NCI-H1694 treated with DMSO at 0.1 percent for 48 hours (cell line): ENCODE results near the gene NBAS.
"Not testable (repeated sequence)": the region's sequence is repeated elsewhere in the genome, so short reads cannot be mapped to it uniquely, and the experiment has no call there.

Experiments
- DNase-seq: peaks from one replicate; lab custom pipeline; 2025; lab: John Stamatoyannopoulos, UW

NBAS gene

DNA sequence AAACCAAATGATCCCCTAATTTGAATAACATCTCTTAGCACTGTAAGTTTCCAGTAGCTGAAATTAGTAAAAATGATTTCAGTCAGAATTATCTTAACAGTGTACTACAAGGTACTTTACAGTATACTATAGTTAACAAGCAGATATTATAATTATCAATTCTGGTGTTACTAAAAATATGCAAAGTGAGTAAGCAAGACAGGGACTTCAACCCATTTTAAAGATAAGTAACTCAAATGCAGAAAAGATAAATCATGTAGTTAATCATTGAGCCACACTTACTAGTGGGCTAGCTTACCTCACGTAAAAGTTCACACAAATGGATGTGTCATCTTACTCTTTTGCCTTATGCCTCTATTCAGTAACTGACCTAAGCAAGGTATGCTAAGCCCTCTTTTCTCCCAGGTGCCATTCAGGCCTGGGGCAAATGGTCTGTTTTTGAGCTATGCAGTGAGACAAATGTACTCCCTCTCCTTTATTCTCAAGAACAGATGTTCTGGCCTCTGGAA, 101.0 kb downstream of the NBAS start:
- DNase-seq = no peak

DNA sequence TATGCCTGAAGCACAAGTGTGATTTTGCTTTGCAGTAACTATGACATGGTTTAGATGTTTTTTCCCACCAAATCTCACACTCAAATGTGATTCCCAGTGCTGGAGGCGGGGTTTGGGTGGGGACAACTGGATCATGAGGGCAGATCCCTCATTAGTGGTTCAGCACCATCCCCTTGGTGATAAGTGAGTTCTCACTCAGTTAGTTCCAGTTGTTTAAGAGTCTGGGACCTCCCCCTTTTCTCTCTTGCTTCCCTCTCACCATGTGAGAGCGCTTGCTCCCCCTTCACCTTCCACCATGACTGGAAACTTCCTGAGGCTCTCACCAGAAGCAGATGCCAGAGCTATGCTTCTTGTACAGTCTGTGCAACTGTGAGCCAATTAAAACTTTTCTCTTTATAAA, 102.9 kb downstream of the NBAS start:
- DNase-seq = no peak

DNA sequence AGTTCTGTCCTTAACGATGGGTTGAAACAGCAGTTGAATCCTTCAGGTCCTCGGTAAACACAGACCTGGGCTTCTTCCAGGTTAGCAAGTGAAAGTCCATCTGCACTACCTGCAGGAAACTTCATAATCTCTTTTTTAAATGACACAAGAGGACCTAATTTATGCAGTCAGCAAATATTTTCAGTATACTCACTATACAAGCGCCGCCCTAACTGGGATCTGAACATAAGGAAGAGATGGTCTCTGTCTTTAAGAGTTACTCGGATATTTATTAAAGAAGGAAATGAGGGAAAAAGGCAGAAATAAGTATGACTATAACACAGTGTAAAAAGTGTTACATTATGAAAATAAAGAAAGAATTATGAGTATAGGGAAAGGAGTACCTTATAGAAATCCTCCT, 103.3 kb downstream of the NBAS start:
- DNase-seq = no peak

DNA sequence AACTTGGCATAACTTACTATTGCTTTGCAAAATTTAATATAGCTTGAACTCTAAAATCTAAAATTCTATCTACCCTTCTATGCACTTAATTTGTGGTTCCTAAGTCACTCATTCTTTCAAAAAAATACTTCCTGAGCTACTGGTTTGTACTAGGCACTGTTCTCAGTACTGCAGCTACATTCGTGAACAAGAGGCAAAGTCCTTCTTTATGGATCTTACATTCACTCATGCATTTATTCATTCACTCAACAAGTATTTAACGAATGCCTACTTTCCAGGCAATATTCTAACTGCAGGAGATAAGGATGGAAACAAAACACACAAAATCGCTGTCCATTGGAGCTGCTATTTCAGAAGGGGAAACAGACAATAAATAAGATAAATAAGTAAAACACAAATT, 104.8 kb downstream of the NBAS start:
- no peak for DNase-seq

DNA sequence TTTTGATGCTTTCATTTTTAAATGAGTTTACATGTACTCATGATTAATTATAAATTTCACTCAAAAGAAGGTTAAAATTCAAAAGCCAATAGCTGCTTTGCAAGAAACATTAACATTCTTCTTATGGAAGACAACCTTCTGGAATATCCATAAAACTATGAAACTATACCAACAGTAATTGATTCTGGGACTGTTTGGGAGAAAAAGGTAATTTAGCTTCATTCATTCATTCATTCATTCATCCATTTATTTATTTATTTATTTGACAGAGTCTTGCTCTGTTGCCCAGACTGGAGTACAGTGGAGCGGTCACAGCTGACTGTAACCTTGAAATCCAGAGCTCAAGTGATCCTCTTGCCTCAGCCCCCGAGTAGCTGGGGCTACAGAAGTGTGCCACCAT, 110.3 kb downstream of the NBAS start:
- no peak for DNase-seq

DNA sequence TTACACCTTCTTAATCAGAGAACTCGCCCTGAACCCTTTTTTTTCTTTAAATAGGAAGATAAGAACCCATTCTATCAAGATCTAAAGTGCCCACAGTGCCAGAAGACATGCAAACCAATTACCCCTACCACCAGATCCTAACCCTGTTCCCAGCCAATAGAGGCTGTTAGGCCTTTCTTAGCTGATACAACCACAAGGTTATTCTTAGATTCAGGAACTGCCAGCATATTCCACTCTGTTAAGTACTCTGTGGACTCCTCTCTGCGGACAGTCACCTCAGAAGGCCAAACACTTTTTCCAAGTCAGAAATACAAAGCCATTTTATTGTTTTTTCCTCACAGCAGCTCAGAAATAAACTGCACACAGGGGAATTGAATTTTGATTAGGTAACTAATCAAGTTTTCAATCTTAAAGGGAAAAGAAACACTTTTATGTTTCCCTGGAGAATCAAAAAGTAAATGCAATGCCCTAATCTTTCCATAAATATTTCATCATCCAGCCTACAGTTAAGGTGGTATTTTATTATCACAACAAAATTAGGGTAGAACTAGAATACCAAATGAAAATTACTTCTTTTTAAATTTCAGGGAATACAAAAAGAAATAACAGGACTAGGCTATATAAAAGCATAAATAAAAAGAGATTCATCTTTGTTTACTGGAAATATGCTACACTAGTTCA, 111.4 kb downstream of the NBAS start:
- no peak for DNase-seq

DNA sequence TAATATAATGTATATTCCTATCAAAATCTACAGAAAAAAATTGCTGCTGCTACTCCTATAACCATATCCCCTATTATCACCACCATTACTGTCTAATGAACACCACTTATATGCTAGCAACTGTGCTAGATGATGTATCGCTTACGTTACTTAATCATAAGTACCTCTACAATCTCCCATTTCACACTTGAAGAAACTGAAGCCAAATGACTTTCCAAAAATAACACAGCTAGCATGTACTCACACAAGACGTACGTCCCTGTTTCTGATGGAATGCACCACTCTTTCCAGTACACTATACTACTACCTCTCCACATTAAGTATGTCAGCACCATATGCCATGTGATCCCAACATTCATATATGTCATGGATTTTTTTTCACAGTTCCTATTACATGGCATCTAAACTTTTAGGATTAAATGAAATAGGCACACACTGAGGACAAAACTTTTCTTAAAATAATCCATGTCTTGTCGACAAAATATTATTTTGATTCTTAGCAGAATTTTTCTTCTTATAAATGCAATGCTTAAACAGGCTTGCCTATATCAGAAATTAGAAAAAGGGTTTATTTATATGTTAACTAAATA, 112.8 kb downstream of the NBAS start:
- DNase-seq = no peak

DNA sequence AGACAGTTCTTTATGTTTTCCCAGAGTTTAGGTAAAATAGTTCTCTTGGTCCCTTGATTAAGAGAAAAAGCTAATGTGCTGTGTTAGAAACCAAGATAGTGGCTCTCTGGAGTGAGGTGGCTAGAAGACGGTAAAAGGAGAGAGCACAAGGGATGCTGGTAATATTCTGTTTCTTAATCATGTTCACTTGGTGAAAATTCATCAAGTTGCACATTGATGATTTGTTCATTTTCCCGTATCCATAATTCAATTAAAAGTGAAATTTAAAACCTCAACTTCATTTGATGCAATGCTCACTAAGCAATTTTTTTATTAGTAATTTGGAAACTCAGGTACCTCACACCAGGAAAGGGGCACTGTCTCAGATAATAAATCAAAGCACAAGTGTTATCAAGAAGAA, 113.8 kb downstream of the NBAS start:
- DNase-seq = no peak

DNA sequence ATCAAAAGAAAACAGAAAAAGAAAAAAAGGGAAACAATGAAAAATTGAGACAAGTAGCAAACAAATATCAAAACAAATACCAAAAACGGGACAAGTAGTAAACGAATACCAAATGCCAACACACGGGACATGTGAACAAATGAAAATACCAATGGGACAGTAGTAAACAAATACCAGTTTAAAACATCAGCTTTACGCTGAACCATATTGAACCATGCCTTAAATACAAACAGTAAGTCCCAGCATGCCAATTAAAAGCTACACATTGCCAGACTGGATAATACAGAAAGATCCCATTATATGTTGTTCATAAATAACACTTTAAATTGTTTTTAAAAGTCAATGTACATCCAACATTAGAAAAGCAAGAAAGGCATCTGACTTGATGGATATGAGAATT, 114.2 kb downstream of the NBAS start:
- DNase-seq = no peak

DNA sequence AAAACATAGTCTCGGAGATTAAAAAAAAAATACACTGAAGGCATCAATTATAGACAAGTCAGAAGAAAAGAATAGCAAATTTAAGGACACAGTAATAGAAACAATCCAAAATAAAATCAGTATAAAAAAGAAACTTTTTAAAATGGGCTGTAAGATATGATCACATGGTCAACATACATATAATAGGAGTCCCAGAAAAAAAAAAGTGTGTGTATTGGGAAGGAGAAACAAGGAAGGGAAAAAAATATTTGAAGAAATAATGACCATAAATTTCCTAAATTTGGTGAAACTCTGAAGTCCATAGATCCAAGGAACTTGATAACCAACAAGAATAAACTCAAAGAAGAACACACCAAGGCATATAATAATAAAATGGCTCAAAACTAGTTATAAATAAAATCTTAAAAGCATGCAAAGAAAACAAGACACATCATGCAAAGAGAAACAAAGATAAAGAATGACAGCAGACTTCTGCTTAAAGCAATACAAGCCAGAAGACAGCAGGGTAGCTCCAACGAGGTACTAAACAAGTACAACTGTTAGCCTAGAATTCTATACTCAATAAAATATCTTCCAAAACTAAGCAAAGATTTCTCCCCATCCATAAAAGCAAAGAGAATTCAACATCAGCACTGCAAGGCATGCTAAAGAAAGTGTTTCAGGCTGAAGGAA, 115.1 kb downstream of the NBAS start:
- no peak for DNase-seq

DNA sequence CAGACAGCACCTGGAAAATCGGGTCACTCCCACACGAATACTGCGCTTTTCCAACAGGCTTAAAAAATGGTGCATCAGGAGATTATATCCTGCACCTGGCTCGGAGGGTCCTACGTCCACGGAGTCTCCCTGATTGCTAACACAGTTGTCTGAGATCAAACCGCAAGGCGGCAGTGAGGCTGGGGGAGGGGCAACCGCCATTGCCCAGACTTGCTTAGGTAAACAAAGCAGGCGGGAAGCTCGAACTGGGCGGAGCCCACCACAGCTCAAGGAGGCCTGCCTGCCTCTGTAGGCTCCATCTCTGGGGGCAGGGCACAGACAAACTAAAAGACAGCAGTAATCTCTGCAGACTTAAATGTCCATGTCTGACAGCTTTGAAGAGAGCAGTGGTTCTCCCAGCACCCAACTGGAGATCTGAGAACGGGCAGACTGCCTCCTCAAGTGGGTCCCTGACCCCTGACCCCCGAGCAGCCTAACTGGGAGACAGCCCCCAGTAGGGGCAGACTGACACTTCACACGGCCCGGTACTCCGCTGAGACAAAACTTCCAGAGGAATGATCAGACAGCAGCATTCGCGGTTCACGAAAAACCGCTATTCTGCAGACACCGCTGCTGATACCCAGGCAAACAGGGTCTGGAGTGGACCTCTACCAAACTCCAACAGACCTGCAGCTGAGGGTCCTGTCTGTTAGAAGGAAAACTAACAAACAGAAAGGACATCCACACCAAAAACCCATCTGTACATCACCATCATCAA, 121.2 kb downstream of the NBAS start:
- DNase-seq = not testable (repeated sequence)

DNA sequence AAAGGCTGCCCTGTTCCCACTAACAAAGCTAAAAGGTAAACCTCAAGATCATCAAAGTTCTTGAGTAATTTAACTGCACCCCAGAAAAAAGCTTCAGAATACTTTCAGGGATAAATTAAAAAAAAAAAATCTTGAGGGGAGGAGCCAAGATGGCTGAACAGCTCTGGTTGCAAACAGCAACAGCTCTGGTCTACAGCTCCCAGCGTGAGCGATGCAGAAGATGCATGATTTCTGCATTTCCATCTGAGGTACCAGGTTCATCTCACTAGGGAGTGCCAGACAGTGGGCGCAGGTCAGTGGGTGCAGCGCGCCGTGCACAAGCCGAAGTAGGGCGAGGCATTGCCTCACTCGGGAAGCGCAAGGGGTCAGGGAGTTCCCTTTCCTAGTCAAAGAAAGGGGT, 121.8 kb downstream of the NBAS start:
- not testable (repeated sequence) for DNase-seq

DNA sequence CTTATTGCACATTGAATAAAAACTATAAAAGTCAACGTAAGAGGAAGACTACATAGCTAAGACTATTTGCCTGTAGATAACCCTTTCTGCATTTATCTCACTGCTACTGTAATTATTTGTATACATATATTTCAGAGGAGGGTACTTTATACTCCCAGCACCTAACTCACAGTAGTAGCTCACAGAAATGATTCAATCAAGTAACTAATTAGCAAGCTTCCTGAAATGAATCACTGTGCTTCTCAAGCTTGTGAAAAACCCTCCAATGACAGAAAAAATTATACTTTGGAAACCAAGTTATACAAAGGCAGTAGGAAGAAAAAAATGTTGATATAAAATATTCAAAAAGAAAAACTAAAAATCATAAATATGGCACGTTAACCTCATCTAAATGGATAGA, 124.9 kb downstream of the NBAS start:
- no peak for DNase-seq

DNA sequence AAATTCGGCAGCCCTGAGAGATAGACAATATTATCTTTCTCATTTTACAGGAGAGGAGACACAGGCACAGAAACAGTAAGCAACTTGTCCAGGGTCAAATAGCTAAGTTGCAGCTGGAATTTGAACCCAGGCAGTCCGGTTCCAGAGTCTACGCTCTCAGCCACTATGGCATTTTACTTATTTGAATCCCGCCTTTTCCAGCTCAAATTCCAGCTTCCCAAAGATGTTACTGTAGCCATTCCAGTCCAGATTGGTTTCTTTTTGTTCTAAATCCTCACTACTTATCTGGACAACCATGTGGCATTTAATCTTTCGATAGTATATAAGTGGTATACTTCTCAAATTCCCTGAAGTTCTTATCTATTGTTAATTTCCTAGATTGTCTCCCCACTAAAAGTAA, 125.7 kb downstream of the NBAS start:
- no peak for DNase-seq

DNA sequence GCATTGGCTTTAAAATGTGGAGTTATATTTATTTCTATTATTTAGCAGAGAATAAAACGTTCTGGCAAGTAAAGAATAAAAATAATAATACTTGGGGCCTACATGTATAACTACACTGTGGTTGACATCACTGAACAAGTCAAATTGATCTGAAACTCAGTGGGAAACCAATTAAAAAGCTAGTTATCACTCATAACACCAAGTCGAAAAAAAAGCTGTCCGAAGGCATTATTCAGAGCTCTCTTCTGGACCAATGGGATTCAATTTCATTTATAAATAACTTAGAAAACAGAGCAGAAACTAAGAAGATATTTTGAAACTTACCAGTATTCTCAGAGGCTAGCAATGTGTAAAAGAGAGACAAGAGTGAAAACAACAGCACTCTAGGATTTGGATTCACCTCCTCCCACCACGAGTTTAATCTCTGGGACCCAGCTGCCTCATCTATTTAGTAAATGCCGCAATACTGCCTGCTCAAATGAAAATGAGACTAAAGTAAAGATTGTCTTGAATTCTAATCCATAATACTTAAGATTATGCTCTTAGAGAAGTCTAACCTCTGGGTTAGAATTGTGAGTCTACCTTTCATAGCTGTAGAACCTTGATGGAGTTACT, 128.4 kb downstream of the NBAS start:
- DNase-seq = no peak

DNA sequence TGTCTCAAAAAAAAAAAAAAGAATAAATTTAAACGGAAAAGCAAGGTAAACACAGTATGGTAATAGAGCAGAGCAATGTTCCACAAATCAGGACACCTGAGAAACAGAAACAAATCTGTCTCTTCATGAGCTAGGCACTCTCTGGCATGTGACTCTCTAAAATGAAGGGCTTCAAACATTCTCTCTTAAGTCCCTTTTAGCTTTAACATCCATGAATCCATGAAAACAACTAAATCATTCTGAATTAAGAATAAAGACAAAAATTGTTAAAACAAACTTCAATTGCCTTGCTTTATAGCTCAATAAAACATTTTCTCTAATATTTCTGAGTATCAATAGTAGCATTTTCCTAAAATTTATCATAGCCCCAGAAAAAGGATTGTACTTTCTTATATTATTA, 132.1 kb downstream of the NBAS start:
- DNase-seq = no peak

DNA sequence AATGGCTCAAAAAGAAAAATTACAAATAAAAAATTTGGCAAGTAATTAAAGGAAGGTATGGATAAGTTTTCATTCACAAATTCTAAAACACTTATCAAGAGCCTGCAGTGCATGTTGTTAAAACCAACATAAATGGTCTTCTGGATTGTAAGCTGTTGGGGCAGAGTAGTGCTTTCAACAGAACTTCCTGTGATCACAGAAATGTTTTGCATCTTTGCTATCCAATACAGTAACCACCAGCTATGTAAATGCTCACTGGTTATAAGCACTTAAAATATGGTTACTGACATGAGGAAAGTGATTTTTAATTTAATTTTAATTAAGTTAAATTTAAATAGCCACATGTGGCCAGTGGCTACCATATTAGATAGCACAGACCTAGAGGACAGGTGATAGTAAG, 133.1 kb downstream of the NBAS start:
- no peak for DNase-seq

DNA sequence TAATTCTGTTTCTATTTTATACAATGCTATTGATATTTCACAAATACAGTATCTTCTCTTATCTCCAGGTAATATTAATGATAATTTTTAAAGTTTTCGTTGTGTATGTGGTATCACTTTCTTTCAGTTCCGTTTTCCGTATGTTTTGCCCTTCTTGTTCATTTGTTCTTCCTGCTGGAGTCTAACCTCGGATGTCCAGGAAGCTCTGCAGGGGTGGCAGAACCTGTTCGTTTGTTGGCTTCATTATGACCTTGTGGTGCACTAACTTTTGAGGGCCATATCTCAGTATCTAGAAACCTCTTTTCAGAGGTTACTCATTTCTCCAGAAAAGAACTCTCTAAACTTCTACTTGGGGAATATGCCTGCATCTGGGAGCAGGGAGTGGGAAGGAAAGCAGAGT, 134.5 kb downstream of the NBAS start:
- DNase-seq = no peak

DNA sequence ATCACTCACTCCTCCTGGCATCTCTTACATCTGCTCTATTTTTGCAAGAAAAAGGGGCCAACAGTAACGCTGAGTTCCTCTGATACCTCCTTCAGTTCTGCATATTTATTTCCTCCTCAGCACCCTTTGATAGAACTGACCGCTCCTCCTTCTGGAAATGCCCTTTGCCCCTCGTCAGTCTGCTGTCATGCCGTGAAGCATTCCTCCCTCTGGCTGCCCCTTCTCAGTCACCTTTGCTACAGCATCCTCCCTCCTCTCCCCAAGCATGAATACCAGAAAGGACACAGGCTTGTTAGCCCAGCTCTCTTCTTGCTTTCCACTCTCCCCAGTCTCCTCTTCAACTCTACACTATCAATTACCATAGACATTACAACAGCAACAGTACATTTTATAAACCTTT, 135.4 kb downstream of the NBAS start:
- no peak for DNase-seq

DNA sequence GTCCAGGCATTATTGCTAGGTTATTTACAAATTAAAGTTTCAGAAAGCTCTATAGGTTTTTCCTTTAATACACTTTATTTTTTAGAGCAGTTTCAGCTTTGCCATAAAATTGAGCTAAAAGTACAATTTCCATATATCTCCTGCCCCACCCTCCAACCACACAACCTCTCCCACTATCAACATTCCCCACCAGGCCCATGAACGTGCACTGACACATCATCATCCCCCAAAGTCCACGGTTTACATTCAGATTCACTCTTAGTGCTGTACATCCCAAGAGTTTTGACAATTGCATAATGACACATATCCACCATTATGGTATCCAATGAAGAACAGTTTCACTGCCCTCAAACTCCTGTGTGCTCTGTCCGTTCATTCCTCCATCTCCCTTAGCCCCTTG, 139.4 kb downstream of the NBAS start:
- no peak for DNase-seq

DNA sequence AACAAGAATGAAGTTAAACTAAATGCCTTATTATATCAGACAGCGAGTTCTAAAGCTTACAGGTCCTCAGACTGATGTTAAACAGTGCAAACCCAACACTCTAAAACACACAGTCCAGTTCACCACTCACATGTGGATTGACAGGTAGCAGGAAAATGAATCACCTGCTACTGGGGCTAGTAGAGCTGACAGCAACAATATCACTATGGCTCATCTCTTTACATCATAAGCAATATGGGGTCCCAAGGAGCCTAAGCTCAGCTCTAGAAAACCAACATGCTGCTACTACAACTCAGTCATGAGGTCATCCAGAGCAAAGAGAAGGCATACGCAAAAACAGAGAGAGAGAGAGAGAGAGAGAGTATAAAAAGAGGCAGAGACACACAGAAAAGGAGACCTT, 145.4 kb downstream of the NBAS start:
- no peak for DNase-seq

DNA sequence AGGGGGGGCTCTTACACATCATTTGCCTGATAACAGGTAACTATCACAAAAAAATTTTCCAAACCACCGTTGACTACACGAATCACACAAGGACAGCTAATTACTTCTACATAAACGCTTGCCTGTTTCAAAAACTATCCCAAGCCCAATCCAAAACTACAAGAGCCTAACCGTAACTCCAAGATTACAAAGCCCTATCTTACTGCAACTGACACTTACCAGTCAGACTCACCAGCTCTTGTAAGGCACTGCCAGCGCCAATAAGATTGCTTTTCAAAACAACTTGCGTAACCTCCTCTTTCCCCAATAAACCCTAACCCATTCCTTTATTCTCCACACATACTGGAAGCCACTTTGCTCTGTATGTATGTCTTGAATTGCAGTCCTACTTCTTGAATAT, 148.4 kb downstream of the NBAS start:
- no peak for DNase-seq
